MM.1S (cell line): ENCODE data around the gene TFDP2.
"Not testable (repeated sequence)": the region's sequence is repeated elsewhere in the genome, so short reads cannot be mapped to it uniquely, and the experiment has no call there.

Source experiments
- DNase-seq: peaks from one replicate; pipeline ENCODE4 v3.0.0-alpha.2; 2015
- H2AFZ ChIP-seq: fragments of 300-600 bp; sonication (generic); 2 replicates; pipeline ENCODE4 v1.6.0; 2016; ENCODE audit warnings: antibody characterized with exemption, low read length
- H3F3A ChIP-seq: fragments of 300-600 bp; sonication (generic); 2 replicates; pipeline ENCODE4 v1.6.1; 2016; ENCODE audit warnings: mild to moderate bottlenecking, antibody characterized with exemption, low read length, moderate library complexity, mixed read lengths; ENCODE audit not compliant: insufficient read depth
- H3K27ac ChIP-seq: fragments of 300-600 bp; sonication (generic); 2 replicates; pipeline ENCODE4 v1.5.1; 2016; ENCODE audit warnings: mild to moderate bottlenecking, low read length
- H3K27me3 ChIP-seq: fragments of 300-600 bp; sonication (generic); replicated peaks from 2 replicates; pipeline ENCODE4 v1.6.0; 2016; ENCODE audit warnings: low read length; ENCODE audit not compliant: insufficient read depth
- H3K36me3 ChIP-seq: fragments of 300-600 bp; sonication (generic); replicated peaks from 2 replicates; pipeline ENCODE4 v1.6.1; 2016; ENCODE audit warnings: mild to moderate bottlenecking, low read length, mixed read lengths; ENCODE audit not compliant: insufficient read depth
- H3K4me1 ChIP-seq: fragments of 300-600 bp; sonication (generic); 2 replicates; pipeline ENCODE4 v1.6.1; 2016; ENCODE audit warnings: low read length, mixed read lengths
- H3K4me2 ChIP-seq: fragments of 300-600 bp; sonication (generic); 2 replicates; pipeline ENCODE4 v1.6.0; 2016; ENCODE audit warnings: low read depth, low read length
- H3K4me3 ChIP-seq: fragments of 300-600 bp; sonication (generic); 2 replicates; pipeline ENCODE4 v1.5.1; 2016; ENCODE audit warnings: low read length, mixed read lengths
- H3K79me2 ChIP-seq: fragments of 300-600 bp; sonication (generic); 2 replicates; pipeline ENCODE4 v1.6.1; 2016; ENCODE audit warnings: mixed run types, low read length, mixed read lengths
- H3K9ac ChIP-seq: fragments of 300-600 bp; sonication (generic); 2 replicates; pipeline ENCODE4 v1.6.1; 2016; ENCODE audit warnings: low read length, mixed read lengths
- H3K9me2 ChIP-seq: fragments of 300-600 bp; sonication (generic); replicated peaks from 2 replicates; pipeline ENCODE4 v1.6.1; 2016; ENCODE audit warnings: mild to moderate bottlenecking, low read length, mixed read lengths; ENCODE audit not compliant: insufficient read depth
- H3K9me3 ChIP-seq: fragments of 300-600 bp; sonication (generic); replicated peaks from 2 replicates; pipeline ENCODE4 v1.6.1; 2016; ENCODE audit warnings: mild to moderate bottlenecking, low read length, mixed read lengths; ENCODE audit not compliant: insufficient read depth
- H4K20me1 ChIP-seq: fragments of 300-600 bp; sonication (generic); 2 replicates; pipeline ENCODE4 v1.6.1; 2016; ENCODE audit warnings: mild to moderate bottlenecking, low read length, moderate library complexity, mixed read lengths; ENCODE audit not compliant: insufficient read depth
- CTCF ChIP-seq: fragments of 300-600 bp; sonication (generic); IDR thresholded peaks from 2 replicates; pipeline ENCODE4 v1.5.1; 2016; ENCODE audit warnings: antibody characterized with exemption, low read length, mixed read lengths
- EZH2 ChIP-seq: fragments of 300-600 bp; sonication (generic); optimal IDR thresholded peaks from 2 replicates; pipeline ENCODE3; 2017; ENCODE audit warnings: low read depth, mild to moderate bottlenecking, antibody characterized with exemption, low read length, mixed read lengths
- EZH2phosphoT487 ChIP-seq: fragments of 300-600 bp; sonication (generic); IDR thresholded peaks from 2 replicates; pipeline ENCODE4 v1.6.1; 2018; ENCODE audit warnings: antibody characterized with exemption, low read length

Gene TFDP2

GRCh38 chr3:142013326-142013980, 135.9 kb downstream of the TFDP2 start:
- Histone ChIP-seq H3K9me2 (no peaks in the 10 kb centered on the region), H3K9ac (no peak overlapping the region), H3K79me2 (no peaks in the 10 kb centered on the region), H3K27ac (no peak overlapping the region), H3K27me3 (no peaks in the 10 kb centered on the region), H3K4me3 (no peak overlapping the region), H3K9me3 (no peaks in the 10 kb centered on the region), H3K36me3 (no peaks in the 10 kb centered on the region), H2AFZ (no peak overlapping the region), H3K4me2 (no peak overlapping the region), H4K20me1 (no peaks in the 10 kb centered on the region), H3K4me1 (no peaks in the 10 kb centered on the region), H3F3A (no peaks in the 10 kb centered on the region)
- TF ChIP-seq EZH2phosphoT487 (no peak), CTCF (no peak), EZH2 (no peak)
- DNase-seq = no peak

DNA sequence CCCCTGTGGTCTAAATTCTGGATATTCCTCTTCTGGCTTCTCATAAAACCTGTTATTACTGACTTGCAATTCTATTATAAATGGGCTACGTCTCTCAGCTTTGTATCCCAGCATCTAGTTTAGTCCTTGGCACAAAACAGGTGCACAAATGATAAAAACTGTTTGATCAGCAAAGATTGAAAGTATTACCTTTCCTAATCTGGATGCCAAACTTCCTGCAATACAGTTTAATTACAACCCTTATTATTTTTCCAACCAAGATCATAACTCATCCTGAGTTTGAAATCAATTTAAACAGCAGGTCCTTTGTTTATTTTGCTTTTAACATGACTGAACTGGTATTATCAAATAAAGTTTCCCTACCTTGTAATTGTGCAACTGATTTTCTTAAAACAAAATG, 140.3 kb downstream of the TFDP2 start:
- no peak overlapping the region for H3K4me3 ChIP-seq
- H3K79me2 ChIP-seq = no peaks in the 10 kb centered on the region
- H2AFZ ChIP-seq = no peak overlapping the region
- H3K9ac ChIP-seq = no peak overlapping the region
- H3K4me1 ChIP-seq = no peaks in the 10 kb centered on the region
- TF ChIP-seq EZH2 = no peak
- TF ChIP-seq EZH2phosphoT487 = no peak
- TF ChIP-seq CTCF = no peak
- H3F3A ChIP-seq = no peaks in the 10 kb centered on the region
- no peaks in the 10 kb centered on the region for H3K9me2 ChIP-seq
- DNase-seq = no peak
- H3K36me3 ChIP-seq = no peaks in the 10 kb centered on the region
- H3K9me3 ChIP-seq = no peaks in the 10 kb centered on the region
- H3K27me3 ChIP-seq = no peaks in the 10 kb centered on the region
- no peaks in the 10 kb centered on the region for H4K20me1 ChIP-seq
- no peak overlapping the region for H3K4me2 ChIP-seq
- H3K27ac ChIP-seq = no peak overlapping the region

- Histone ChIP-seq H3K27ac (no peak overlapping the region), H3K9me3 (no peaks in the 10 kb centered on the region), H3K79me2 (no peaks in the 10 kb centered on the region), H4K20me1 (no peaks in the 10 kb centered on the region), H2AFZ (no peak overlapping the region), H3K27me3 (no peaks in the 10 kb centered on the region), H3K36me3 (no peaks in the 10 kb centered on the region), H3K4me2 (no peak overlapping the region), H3K4me3 (no peak overlapping the region), H3K9me2 (no peaks in the 10 kb centered on the region), H3K9ac (no peak overlapping the region), H3F3A (no peaks in the 10 kb centered on the region), H3K4me1 (no peaks in the 10 kb centered on the region)
- TF ChIP-seq EZH2 (no peak), EZH2phosphoT487 (no peak), CTCF (no peak)
- DNase-seq = no peak
These were observed 141.5 kb downstream of the TFDP2 start for GRCh38 chr3:142007710-142008399.

GRCh38 chr3:142004957-142005356, 144.4 kb downstream of the TFDP2 start:
- DNase-seq, H3K9me3 ChIP-seq, H2AFZ ChIP-seq, H3F3A ChIP-seq, H3K4me1 ChIP-seq, H3K79me2 ChIP-seq, H3K36me3 ChIP-seq, H4K20me1 ChIP-seq, H3K27me3 ChIP-seq, H3K4me2 ChIP-seq, H3K9ac ChIP-seq, H3K27ac ChIP-seq, H3K9me2 ChIP-seq, H3K4me3 ChIP-seq: not testable (repeated sequence)
